Globus pallidus (tissue), 1 donor: ENCODE data around the gene BICC1.

Source experiments
- DNase-seq: peaks from one replicate; pipeline ENCODE4 v3.0.0-alpha.2; 2015; ENCODE audit warnings: low spot score

BICC1 gene

DNA sequence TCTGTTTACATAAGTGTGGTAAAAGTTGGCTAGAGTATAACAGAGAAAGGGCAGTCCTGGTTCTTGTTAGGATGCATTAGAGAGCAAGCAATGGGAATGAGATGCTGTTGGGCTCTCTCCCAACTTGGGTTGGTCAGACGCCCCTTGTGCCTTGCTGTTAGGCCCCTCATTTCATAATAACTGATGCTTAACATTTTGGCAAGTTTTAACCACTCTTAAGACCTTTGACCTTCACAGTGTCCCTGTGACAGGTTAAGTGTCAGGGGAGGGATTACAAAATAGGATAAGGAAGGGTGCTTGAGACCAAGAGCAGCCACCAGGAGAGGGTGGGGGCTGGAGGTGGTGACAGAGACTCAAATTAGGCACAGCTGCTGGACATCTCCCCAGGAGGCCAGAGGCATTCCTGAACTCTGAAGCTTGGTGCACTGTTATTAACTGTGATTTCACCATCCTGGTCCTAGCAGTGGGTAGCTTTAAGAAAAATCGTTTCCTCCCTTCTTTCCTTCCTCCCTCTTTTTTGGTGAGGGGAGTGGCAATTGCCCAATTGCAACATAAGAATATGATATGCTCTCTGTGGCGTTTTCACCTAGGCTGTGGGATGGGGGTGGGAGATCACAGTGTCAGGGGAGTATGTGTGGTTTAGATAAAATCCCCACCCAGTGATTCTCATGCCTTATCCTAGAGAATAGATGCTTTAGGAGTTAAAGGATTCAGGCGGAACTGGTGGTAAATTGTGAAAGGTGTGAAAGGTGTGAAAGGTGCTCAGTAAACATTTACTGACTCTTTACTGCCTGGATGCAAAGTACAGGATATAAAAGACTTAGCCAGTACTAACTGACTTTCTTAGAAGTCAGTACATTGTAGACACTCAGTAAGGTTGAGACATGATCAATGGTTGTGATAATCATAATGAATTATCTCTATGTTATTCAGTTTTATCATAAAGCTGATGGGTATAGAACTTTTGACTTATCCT lies 270.5 kb downstream of the BICC1 start:
- no peak for DNase-seq

DNA sequence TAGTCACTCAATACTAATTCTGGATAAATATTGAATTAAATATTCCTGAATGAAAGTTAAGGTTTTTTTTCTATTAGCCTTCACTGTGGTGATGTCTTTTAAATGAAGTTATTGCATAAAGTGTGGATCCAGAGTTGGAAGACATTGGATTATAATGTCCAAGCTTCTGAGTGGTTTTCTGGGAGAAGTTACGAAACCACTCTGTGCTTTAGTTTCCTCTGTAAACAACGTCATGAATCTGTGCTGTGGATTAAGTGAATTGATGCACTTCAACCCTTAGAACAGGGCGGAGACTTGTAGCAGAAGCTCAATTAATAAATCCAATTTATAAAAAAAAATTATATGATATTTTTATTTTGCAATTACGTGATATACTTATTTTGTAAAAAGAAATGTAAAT lies 271.7 kb downstream of the BICC1 start:
- no peak for DNase-seq

DNA sequence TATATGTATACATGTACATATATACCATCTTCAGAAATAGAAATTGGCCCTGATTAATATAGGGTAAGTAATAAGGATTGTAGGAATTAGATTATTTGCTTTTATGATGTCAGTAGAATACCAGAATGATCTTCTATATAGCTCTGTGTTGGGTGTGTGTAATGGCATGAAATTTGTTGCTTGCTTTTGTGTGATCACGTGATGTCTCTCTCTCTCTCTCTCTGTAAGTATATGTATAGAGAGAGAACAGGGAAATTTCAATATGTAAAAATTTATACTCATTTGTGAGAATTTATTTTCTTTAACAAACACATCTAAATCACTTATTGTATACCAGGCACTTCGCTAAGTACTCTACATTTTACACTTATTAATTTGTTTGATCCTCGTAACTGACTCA lies 272.7 kb downstream of the BICC1 start:
- DNase-seq: no peak

DNA sequence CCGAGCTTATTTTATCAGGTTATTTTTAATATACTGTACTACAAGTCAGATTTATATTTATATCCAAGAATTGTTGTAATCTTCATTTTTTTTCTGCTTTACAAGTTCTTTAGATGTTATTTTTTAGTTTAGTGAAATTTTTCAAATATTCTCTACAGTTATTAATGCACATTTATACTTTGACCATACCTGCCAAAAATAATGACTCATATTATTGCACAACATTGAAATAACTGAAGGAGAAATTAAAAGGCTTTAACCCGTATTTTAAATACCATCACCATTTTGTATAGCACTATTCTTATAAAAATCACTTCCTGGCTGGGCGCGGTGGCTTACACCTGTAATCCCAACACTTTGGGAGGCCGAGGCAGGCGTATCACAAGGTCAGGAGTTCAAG lies 278.5 kb downstream of the BICC1 start:
- DNase-seq: no peak

DNA sequence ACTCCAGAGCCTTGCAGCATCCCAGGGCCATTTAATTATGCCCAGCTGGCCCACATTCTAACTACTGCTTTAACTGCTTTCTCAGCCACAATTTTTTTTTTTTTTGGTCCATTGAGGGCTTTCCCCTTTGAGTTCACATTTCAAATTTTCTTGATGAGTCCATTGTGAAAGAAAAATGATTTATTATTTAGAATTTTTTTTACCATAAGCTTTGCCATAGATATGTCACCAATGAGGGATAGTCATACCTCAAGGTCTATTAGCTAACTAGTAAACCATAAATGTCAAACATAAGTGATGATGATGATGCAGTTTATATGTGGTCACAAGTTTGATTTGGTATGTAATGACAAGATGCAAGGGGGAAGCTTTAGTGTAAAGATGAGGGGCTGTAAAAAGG lies 282.9 kb downstream of the BICC1 start:
- DNase-seq: no peak

DNA sequence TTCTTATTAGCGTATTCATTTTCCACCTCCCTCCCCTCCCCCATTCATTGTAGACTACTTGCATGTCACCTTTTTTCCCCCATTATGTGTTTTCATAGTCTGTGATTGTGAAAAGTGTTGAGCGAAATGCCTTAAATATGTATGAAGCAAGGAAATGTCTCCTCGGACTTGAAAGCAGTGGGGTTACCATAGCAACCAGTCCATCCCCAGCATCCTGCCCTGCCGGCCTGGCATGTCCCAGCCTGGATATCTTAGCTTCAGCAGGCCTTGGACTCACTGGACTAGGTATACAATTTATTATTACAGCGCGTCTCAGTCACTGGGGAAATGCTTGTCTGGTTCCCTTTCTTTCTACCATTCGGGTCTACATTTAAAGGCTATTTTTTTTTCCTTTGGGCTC lies 283.6 kb downstream of the BICC1 start:
- DNase-seq: peak; percentile 12

DNA sequence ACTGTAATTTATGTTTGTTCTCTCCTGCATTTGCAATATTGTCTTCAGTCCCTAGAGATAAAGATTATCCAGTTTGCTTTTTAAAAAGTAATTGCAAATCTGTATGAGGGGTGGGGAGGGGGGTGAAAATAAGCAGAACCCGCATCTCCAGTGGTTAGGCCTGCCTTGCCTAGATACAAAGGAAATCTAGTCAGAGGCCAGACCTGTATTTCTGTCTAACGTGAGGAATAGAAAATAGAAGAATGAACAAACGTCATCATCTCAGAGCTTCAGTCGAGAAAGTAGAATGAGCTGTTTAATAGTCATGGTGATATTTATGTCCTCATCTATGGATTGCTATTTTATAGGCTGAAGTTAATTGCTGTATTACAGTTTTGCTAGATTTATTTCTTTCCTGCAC lies 284.2 kb downstream of the BICC1 start:
- no peak for DNase-seq

DNA sequence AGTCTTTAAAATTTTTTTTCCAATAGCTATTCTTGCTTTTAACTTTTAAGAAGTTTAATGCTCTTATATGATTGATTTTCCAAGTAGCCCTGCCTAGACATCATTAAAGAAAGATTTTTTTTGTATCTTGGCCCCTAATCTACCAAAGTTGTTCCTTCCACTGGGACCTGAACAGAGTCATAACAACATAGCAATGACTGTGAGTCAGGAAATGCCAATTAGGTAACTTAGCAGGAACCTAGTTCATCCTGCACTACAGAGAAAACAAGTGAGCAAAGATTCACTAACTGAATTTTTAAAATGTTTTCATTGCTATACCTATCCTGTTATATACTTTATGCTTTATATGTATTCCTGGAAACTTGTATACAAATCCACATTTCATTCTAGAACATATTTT lies 284.7 kb downstream of the BICC1 start:
- no peak for DNase-seq

DNA sequence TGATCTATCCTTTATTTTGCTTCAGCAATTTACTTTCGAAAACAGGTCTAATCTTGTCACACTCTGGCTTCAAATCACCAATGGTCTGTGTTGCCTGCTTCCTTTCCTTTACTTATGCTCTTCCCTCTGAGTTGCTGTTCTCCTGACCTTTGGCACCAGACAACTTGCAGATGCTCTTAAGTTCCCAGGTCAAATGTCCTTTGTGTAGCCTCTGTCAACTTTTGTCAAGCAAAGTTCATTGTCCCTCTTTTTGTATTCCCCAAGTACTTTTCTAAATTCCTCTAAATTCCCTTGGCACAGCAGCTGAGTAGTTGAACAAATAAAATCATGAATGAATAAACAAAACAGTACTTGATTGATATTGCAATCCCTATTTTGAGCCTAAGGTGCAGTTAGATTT lies 289.4 kb downstream of the BICC1 start:
- no peak for DNase-seq

DNA sequence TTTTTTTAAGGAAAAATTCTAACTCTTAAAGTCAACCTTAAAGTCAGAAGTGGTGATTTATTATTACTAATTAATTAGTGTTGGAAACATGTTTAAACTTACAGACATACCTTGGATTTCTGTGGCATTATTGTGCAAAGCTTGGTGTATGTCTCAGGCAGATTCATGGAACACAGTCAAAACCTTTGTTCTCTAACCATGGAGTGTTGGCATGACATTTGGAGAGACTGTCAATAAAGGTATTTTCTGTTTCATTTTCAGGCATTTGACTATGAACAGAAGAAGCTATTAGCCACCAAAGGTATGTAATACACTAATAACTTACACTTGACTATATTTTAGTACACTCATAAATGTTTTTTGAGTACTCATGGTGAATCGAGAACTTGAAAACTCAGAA lies 293.7 kb downstream of the BICC1 start:
- DNase-seq: no peak

DNA sequence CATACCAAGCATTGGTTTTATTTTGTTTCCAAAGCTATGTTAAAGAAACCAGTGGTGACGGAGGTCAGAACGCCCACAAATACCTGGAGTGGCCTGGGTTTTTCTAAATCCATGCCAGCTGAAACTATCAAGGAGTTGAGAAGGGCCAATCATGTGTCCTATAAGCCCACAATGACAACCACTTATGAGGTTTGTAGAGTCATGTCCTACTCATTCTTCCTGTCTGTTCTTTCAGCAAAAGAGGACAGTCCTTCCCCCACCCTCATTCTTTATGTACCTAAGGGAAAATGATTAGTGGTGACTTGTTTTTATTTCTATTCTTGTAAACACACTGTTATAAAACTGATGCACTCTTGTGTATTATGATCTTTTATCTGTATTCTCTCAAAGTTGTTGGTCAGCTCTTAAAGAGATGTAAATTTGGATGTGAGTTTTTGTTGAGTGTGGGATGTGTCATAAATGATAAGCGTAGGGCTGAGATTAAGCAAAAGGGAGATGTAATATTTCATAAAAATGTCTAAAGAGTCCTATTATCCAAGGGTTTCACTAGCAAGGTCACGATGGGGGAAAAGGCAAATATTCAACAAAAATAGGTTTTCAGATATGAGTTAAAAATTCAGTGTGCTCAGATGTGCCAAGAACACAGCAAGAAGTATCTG lies 294.4 kb downstream of the BICC1 start:
- no peak for DNase-seq

DNA sequence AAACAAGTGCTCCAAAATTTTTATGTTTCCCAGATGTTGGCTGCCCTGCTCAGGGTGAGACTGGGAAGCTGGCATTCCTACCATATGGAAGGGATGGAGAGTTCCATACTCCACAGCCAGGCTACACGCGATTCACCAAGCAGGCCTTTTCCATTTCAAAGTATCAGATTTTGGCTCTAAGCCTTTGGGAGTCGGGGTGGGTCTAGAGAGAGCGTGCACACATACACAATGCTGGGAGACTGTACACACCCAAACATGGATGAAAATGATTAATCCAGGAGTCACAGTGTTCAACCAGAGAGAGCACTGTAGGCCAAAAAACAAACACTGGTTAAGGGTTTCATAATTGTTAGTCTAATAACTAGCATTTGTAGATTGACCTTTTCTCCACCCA lies 295.0 kb downstream of the BICC1 start:
- no peak for DNase-seq

DNA sequence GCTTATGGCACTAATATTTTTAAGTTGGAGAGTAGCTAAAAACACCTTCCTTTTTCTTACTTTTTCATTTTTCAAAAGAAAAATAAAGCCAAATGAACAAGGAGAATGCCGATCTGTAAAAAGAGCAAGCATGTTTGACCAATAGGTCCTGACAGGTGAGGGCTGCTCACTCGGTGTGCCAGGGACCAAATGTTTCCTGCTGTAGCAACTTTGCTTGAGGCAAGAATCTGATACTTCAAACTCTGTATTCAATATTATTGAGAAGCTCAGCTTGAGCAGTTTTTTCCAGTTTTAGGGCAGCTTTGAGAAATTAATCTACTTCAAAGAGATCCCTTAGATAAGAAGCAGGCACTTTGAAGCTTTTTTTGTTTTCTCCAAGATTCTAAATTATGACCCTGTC lies 298.1 kb downstream of the BICC1 start:
- no peak for DNase-seq

DNA sequence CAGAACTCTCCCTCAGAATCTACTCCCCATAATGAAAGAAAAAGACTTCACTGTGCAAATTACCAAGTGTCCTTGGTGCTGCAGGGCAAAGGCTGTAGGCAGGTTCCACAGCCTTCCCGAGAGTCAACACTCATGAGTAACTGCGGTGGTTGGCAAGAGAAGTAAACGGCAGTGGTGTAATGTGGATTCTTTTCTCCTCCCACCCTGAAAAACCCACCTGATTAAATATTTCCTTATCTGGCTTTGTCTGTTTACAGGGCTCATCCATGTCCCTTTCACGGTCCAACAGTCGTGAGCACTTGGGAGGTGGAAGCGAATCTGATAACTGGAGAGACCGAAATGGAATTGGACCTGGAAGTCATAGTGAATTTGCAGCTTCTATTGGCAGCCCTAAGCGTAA lies 300.9 kb downstream of the BICC1 start:
- no peak for DNase-seq

DNA sequence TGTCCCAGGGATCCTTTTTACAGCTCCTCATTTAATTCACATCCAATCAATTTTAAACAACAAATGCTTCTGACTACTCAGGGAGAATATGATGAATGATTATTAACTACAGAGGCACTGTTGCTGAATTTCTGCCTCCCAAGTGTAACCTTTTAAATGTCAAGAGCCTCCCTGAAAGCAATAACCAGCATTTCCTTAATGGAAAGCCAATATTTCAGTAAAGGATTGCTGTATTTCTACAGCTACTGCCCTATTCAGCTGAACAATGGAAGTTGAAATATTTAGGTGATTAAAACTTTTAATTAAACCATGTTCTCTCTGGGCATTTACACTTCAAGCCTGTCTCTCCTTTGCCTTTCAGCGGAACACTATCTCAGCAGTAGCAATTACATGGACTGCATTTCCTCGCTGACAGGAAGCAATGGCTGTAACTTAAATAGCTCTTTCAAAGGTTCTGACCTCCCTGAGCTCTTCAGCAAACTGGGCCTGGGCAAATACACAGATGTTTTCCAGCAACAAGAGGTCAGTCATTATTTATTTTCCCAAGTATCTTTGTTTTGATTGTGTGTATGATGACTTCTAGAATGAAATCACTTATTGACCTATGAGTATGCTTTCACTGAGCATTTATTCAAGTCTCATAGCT lies 304.7 kb downstream of the BICC1 start:
- DNase-seq: no peak

DNA sequence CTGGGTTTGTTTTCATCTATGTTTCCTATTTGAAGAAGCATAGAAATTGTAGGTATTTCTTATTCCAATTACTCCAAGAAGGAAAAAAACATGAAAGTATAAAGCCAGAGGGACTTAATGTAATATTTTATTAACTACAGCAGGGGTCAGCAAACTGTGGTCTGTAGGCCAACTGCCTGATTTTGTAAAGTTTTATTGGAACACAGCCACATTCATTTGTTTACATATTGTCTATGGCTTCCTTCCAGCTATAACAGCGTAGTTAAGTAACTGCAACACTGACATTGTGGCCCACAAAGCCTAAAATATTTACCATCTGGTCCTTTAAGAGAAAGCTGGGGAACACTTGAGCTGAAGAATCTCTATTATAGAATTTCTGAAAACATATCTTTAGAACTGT lies 306.2 kb downstream of the BICC1 start:
- no peak for DNase-seq

DNA sequence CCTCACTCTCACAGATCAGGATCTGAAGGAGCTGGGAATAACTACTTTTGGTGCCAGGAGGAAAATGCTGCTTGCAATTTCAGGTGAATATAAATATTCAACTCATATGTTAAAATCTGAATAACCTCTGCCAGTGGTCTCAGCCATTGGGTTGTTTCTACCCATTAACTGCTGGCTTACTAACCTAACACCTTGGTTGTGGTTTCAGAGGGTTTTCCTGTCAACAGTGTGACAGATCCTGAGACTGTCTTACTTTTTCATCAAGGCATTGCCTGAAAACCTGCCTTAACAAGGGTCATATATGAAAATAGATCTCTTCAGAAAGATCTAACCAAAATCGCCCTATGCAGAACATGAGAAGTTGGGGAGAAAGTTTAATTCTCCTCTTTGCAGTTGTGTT lies 307.7 kb downstream of the BICC1 start:
- DNase-seq: no peak

DNA sequence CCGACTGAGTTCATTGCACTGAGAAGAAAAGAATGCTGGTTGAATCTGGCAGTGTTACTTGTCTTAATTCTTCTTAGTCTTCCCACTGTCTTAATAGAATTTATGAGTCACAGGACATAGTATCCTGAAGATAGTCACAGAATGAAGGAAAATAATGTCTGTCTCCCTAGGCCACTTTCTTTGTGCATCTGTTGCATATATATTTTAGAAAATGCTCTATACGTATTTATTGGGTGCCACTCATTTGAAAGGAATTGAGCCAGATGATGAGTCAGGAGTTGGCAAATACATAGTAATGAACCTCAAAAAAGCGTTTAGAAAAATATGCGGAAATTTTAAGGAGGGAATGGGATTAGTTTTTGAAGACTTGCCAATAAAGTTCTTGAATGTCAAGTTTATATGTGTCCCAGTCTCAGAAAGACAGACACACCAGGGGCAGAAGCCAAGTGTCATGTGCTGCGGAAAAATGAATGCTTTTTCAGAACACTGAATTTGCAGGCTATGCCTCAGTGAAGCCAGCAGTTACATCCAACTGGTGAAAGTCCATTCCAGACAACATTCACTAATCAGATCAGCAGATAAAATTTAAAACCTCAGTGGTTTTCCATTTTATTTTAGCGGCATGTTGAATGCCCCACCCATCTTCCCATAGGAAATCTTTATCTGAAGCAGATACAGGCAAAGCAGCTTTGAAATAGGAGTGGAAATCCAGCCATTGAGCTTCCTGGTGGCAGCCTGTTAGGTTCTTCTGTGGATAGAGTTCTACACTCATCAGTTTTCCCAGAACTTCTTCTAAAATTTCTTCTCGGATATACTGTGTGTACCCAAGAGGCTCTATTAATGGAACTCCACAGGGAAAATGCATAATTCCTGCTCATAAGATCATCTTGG lies 308.4 kb downstream of the BICC1 start:
- DNase-seq: no peak

DNA sequence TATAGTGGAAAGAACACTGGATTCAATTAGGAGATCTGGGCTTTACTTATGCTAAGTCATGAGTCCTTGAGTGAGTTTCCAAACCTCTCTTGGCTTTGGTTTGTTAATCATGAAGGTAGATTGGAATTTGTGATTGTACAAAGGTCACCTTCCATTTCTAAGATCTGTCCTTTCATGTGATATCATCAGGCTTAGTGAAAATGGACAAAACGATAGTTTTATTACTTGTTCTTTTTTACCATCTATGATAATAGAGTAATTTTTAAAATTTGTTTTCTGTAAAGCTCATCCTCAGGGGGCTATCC lies 309.0 kb downstream of the BICC1 start:
- no peak for DNase-seq

DNA sequence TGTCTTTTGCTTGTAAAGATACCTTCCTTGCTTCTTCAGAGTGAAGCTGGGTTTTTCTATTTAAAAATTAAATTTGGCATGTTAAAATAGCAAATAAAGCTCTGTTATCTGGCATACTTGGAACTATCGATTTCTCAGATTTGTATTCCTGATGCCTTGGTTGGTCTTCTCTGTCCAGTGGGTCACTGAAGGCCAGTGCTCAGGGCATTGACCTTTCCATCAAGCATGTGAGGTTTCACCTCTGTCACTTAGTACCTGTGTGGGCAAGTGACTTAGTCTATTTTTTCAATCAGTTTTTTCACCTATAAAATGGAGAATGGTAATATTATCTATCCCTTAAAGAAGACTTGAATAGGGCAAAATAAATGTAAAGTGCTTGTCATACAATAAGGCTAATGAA lies 311.3 kb downstream of the BICC1 start:
- no peak for DNase-seq

DNA sequence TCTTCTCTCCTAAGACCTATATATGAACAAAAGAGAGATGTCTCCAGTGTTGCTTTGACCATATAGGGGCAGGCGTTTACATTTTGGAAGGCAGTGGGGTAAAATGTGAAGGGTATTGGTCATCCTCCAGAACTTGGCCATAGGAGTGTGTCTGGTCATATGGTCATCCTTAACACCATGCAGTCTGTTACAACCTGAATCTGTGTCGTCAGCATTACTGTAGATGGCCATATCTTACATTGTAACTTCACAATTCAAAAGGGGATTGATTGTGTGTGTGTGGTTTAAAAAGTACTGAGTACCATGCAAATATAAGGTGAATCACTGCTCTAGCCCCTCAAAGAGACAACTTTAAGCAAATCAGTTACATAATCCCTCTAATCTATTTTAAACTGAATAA lies 311.7 kb downstream of the BICC1 start:
- DNase-seq: no peak

DNA sequence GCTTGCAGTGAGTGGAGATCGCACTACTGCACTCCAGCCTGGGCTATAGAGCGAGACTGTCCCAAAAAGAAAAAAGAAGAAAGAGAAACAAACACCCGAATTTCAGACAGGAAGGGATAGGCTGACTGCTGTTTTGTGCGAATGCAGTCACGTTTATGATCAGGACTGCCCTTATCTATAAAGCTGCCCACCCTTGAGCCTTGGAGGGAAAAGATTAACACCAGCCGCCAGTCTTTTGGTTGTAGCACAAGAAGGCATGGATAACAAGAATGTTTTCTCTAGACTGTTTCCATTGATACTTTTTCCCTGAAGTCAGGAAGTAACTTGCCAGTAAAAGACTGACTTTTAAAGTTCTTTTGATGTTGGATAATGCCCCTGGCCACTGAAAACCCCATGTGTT lies 314.0 kb downstream of the BICC1 start:
- DNase-seq: no peak
